ENCODE measurements around the gene OR2H1.

The OR2H1 gene

GRCh38 chr6:29483186-29483585 lies 26.2 kb downstream of the OR2H1 start:
- peak in 1 of 2 donors; percentile 10 for DNase-seq (ENCODE audit: low read depth in 2 of 2)
- TF ChIP-seq CTCF (IDR thresholded peaks at IDR 0.05; ENCODE audit: low read depth, low read length) = no peak
- no peak overlapping the region for H3K4me3 ChIP-seq (replicated peaks in 1 of 2; ENCODE audit: low read depth in 2 of 2, low read length in 2 of 2)

GRCh38 chr6:29483735-29484134 lies 26.8 kb downstream of the OR2H1 start:
- H3K4me3 ChIP-seq (replicated peaks in 1 of 2; ENCODE audit: low read depth in 2 of 2, low read length in 2 of 2) = no peak overlapping the region
- no peak for TF ChIP-seq CTCF (IDR thresholded peaks at IDR 0.05; ENCODE audit: low read depth, low read length)
- no peak for DNase-seq (ENCODE audit: low read depth in 2 of 2)

- no peak for DNase-seq (ENCODE audit: low read depth in 2 of 2)
- no peak for TF ChIP-seq CTCF (IDR thresholded peaks at IDR 0.05; ENCODE audit: low read depth, low read length)
- H3K4me3 ChIP-seq (replicated peaks in 1 of 2; ENCODE audit: low read depth in 2 of 2, low read length in 2 of 2) = no peak overlapping the region
These were observed 29.6 kb downstream of the OR2H1 start for GRCh38 chr6:29486577-29486976.

GRCh38 chr6:29487131-29487530 lies 30.2 kb downstream of the OR2H1 start:
- no peak overlapping the region for H3K4me3 ChIP-seq (replicated peaks in 1 of 2; ENCODE audit: low read depth in 2 of 2, low read length in 2 of 2)
- DNase-seq (ENCODE audit: low read depth in 2 of 2) = no peak
- TF ChIP-seq CTCF (IDR thresholded peaks at IDR 0.05; ENCODE audit: low read depth, low read length) = no peak

GRCh38 chr6:29487660-29488059 lies 30.7 kb downstream of the OR2H1 start, which contains the start of gene MAS1L:
MAS1L (minus strand) TSS chr6:29487956; CDS start chr6:29487902, 54 bp downstream.
- DNase-seq (ENCODE audit: low read depth in 2 of 2) = no peak
- no peak for TF ChIP-seq CTCF (IDR thresholded peaks at IDR 0.05; ENCODE audit: low read depth, low read length)
- no peak within 1 kb of the TSS for H3K4me3 ChIP-seq (replicated peaks in 1 of 2; ENCODE audit: low read depth in 2 of 2, low read length in 2 of 2)

GRCh38 chr6:29488874-29489273 lies 31.9 kb downstream of the OR2H1 start:
- no peak for DNase-seq (ENCODE audit: low read depth in 2 of 2)
- no peak for TF ChIP-seq CTCF (IDR thresholded peaks at IDR 0.05; ENCODE audit: low read depth, low read length)
- no peak overlapping the region for H3K4me3 ChIP-seq (replicated peaks in 1 of 2; ENCODE audit: low read depth in 2 of 2, low read length in 2 of 2)

GRCh38 chr6:29489286-29489685 lies 32.3 kb downstream of the OR2H1 start:
- no peak overlapping the region for H3K4me3 ChIP-seq (replicated peaks in 1 of 2; ENCODE audit: low read depth in 2 of 2, low read length in 2 of 2)
- no peak for DNase-seq (ENCODE audit: low read depth in 2 of 2)
- TF ChIP-seq CTCF (IDR thresholded peaks at IDR 0.05; ENCODE audit: low read depth, low read length) = no peak
